Measurements from ENCODE around the gene SLC15A4.
"Not testable (repeated sequence)": the region's sequence is repeated elsewhere in the genome, so short reads cannot be mapped to it uniquely, and the experiment has no call there.

The SLC15A4 gene

DNA sequence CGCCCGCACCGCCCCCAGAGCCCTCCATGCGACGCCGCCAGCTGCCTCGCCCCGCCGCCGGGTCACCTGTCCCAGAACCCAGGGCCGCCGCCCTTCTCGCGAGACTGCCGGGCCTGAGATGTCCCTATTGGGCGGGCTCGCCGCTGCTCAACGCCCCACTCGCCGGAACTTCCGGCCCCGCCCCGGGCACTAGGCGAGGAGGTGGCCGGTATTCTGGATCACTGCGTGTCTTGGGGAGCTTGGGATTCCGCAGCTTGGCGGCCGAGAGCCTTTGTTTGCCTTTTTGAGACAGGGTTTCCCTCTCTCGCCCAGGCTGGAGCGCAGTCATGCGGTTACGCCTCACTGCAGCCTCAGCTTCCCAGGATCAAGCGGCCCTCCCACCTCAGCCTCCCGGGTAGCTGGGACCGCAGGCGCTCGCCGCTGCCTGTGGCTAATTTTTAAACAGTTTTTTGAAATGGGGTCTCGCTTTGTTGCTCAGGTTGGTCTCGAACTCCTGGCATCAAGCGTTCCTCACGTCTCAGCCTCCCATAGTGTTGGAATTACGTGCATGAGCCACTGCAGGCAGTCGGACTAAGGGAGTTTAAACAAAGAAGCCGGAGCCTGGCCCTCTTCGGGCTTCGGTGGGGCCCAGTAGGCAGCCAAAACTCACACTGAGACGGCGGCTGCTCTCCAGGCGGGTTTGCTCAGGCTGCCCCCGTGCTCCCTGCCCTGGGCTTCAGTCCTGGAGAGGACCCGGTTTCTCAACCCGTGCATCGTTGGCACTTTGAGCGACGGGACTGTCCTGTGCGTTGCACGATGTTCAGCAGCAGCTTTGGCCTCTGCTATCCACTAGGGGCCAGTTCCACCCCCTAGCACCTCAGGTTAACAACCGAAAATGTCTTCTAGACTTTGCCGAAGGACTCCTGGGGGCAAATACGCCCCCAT, at the start of gene SLC15A4:
TSS of gene SLC15A4 (minus strand) at position 43 of the 924 bp plus-strand sequence. CDS start at position 28, 15 bp downstream.
- peak; percentile 98 for DNase-seq (ENCODE audit: low spot score)

DNA sequence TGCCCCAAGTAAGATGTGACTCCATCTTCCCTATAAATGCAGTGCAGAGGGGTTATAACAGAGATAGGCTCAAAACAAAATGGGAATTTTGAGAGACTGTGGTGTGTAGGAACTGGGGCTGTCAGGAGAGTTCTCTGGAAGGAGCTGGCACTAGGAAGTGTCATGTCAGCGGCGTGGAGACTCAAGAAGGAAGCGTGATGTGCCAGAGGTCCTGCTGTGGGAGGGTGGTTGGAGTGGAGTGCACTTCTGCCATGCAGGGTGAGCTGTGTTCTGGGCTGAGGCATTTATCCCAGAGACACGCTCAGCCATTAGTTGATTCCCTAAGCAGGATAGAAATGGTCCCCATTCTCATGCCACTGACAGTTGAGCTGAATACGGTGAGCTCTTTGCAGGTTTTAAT, 48.5 kb upstream of the SLC15A4 start:
- no peak for DNase-seq (ENCODE audit: low spot score)

DNA sequence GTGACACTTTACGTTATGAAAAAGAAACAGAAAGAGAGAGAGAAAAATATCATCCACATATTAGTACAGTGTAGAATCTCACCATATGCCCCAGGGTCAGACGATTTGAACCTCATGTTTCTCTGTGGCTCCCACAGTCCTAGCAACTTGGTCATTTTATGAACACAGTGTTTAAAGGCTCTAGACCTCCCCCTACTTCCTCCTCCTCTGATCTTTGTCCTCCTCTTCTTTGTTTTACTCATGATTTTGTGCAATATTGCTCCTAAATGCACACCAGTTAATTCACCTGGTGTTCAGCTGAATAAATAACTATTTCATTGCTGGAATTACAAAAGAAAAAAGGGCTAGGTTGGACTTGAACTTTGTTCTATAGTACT, 47.7 kb upstream of the SLC15A4 start:
- DNase-seq (ENCODE audit: low spot score) = no peak

DNA sequence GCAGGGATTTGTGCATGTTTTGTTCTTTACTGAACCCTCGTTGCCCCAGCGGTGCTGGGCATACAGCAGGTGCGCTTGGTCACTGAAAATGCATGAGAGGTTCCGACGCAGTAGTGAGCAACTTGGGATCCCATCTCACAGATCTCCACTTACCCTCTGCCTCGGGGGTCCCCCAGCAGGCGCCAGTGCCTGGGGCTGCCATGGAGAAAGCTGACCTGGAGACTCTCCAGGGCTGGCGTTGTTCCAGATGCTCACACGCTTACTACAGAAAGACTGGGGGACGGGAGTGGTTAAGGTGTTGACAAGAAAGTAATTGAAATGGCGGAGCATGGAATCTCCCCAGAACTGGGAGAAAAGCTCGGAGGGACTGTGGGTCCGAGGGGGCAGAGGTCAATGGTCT, 43.7 kb upstream of the SLC15A4 start:
- no peak for DNase-seq (ENCODE audit: low spot score)

DNA sequence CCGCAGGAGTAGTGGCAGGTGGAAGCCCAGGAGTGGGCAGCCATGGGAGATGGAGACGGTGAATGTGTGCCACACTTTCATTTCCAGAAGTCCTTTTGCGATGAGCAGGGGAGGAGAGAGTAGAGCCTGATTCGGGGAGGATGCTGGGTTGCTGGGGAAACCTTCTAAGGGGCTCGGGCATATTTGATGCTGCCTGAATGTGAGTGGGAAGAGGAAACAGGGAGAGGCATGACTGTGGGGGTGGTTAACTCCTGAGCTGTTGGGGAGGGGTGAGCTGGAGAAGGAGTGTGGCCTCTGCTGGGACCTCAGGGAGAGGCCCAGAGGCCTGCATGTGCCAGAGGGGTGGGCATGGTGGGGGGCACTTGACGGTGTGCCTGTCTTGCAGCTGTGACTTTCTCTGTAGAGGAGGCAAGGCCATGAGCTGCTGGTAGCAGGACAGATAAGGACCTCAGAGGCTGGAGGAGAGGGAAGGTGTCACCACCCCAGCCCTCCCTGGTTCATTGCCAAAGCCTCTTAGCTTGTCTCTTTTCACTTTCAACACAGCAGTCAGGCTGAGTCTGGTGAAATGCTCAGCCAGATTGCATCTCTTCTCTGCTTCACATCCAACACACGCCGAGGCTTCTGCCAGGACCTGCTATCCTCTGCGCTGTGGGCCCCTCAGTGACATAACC, 40.9 kb upstream of the SLC15A4 start:
- DNase-seq (ENCODE audit: low spot score) = no peak

DNA sequence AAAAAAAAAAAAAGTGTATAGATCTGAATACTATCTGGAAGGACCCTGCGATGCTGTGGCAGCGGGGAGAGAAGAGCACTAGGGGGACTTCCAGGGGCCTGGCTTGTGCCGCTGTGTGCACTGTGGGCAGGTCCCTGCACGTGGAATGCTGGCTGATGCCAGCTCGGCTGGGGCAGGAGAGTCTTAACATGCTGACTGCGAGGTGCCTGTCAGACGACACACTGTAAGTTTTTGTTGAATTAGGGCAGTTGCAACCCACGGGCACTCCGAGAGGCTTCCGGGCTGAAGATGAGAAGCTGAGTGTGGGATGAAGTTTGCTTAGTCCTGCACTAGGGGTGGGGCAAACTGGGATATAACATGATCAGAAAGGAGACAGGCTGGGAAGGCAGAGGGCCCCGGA, 40.2 kb upstream of the SLC15A4 start:
- DNase-seq (ENCODE audit: low spot score) = no peak

DNA sequence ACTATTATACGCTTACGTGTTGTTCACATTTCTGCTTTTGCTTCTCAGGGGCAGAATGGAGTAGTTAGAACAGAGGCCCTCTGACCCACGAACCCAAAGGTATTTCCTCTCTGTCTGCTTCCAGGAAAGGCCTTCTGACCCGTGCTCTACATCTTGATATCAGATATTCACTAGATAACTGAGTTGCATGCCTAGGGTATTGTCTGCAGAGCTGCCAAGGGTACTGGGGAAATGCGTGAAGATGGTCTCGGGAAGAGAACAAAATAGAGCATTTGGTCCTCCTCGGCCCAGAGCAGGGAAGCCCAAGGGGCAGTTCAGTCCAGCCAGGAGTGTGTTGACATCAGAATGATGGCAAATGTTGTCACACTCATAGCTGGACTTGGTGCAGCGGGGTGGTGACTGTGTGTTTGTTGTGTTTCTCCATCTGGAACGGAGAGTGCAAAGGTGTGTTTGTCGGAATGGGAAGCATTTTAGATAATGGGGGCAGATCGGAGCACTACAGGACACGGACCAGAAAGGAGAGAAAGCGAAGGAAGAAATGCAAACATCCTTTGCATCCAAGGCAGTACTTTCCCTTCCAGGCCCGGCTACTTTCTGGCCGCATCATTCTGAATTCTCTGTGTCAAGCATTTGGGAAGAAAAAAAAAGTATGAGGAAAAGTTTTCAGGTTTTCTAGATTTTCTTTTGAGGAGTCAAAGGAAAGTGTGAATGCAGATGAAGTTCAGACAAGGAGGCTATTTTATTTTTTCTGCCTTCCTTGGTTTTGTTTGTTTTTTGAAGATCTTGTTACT, 37.7 kb upstream of the SLC15A4 start:
- no peak for DNase-seq (ENCODE audit: low spot score)

DNA sequence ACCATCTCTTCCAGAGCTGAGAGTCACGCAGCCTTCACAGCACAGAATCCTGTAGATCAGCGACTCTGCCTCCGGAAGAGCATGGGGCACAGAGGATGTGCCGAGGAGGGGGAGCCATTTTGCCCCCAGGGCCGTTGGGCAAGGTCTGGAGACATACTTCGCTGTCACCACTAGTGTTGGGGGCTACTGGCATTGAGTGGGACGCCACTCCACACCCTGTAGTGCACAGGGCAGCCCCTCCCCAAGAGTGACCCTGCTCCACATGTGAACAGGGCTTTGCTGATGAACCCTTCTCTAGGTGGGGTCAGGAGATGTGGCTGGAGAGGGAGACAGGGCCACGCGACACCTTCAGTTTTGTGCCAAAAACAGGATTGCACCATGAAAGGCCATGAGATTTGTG, 35.6 kb upstream of the SLC15A4 start:
- DNase-seq (ENCODE audit: low spot score) = no peak

DNA sequence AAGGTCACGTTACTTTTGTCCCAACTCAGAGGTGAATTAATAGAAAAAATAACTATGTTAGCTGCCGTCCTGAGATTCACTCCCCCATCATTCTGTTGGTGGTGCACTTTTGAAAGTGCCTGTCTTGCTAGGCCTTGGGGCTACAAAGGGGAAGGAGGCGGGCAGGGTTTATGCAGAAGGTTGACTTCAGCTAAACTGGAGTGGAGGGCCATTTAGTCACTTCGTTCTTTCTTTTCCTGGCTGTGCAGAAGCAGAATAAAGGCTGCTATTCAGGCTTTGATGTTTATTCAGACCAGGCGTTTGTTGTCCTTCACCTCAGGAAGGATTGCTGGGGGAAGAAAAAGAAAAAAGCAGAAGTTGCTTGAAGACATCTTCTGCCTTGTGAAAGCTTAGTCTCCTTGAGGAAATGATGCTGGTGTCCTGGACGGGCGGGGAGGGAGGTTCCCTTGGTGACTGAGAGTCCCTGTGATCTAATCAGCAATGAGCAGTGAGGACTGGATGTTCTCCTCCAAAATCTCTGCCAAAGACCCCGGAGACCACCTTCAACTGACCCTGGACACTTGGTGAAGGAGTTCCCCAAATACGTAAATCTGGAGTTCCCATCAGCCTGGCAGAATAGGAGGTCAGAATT, 33.5 kb upstream of the SLC15A4 start:
- DNase-seq (ENCODE audit: low spot score) = no peak

DNA sequence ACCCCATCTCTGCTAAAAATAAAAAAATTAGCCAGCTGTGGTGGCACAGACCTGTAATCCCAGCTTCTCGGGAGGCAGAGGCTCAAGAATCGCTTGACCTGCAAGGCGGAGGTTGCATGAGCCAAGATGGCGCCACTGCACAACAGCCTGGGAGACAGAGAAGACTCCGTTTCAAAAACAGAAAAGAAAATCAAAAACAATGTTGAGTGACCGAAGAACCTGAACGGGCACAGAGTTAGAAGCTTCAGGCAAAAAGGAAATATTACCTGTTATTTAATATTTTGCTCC, 33.0 kb upstream of the SLC15A4 start:
- no peak for DNase-seq (ENCODE audit: low spot score)

DNA sequence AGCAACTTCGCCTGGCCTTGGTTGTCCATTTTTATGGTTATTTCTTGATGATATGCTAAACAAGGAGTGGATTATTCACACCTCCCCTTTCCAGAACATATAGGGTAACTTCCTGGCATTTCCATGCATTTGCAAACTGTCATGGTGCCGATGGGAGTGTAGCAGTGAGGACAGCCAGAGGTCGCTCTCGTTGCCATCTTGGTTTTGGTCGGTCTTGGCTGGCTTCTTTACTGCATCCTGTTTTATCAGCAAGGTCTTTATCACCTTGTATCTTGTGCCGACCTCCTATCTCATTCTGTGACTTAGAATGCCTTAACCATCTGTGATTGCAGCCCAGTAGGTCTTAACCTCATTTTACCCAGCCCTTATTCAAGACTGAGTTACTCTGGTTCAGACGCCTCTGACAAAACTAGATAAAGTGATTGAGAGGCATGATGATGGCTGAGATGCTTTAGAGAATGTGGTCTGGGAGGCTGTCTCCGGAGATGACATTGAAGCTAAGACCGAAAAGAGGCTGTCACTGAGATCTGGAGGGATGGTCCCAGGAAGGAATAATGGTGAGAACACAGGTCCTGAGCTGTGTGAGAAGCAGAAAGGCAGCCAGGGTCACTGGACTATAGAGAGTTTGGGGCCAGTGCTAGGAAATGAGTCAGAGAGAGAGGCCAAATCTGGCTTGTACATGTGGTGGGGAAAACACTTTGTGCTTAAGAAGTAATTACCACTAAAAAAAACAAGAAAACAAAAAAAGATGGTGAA, 32.5 kb upstream of the SLC15A4 start:
- no peak for DNase-seq (ENCODE audit: low spot score)

DNA sequence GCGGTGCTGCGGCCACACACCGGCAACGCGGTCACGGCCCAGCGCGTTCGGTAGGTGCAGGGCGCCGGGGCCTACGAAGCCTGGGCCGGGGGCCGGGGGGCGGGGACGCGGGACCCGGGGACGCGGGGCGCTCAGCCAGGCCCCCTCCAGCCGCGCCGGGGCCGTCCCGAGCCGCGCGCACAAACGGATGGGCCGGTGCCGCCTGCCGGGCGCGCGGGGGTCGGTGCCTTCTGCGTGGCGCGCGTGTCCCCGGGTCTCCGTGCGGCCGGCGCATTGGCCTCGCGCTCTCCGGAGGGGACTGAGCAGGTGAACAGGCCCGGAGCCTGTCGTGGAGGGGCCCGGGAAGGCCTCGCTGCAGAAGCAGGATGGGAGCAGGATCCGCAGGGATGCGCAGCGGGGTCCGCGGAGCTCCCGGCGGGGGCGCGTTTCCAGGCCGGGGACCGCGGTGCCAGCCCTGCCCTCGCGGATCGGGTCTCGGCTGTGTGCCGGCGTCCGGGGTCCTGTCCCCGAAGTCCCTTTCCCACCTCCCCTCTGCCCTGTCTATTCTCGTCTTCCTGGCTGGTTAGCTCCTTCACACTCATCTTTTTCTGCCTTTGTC, 29.9 kb upstream of the SLC15A4 start:
- no peak for DNase-seq (ENCODE audit: low spot score)

DNA sequence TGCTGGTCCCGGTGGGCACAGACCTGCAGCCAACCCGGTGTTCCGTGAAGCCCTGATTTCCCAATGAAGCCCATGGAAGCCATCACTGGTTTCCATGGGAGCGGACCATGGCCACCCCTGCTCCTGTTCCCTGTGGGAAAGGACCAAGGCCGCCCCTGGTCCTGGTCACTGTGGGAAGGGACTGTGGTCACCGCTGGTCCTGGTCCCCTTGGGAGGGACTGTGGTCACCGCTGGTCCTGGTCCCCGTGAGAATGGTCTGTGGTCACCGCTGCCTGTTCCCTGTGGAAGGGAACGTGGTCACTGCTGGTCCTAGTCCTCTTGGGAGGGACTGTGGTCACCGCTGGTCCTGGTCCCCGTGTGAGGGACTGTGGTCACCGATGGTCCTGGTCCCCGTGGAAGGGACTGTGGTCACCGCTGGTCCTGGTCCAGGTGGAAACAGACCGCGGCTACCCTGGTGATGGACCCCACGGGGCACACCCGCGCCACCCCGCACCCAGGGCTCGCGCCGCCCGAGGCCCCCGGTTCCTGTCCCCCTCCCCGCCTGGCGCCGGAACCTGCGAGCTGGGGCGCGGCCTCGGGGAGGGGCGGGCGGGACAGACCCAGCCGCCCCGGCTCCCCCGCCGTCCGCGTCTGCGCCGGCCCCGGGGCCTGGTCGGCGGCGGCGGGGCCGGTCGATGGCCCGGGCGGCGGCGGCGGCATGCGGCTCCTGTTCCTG, 29.3 kb upstream of the SLC15A4 start, which contains the start of gene GLT1D1:
TSS of gene GLT1D1 (plus strand) at position 594 of the 715 bp plus-strand sequence. CDS start at position 698, 104 bp downstream.
- DNase-seq (ENCODE audit: low spot score) = no peak

DNA sequence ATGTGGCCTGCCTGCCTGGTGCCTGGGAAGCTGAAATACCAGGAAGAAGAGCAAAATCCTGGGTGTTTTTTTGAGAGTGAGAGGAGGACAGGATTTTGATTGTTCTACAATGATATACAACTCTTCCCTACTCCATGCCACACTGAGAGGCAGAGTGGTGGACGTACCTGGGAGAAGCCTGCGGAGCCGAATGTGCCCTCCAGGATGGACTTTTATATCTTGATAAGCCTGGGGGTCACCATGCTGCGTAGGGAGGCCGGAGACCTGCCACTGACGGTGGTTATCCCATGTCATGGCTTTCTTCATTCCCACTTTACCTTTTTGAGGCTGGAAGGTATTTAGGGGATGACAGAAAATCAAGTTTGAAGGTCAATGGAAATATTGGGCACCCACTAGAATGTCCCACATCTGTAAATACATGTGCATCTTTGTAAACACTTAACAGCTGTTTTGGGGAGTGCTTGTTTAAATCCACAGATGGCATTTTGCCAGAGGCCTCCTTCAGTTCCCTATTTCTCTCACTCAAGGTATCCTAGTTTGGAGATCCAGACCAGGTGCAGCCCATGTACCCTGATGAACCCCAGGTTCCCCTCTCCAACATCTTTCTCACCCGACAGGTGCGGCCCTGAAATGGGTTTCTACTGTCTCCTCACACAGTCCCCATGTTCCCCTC, 28.4 kb upstream of the SLC15A4 start:
- no peak for DNase-seq (ENCODE audit: low spot score)

DNA sequence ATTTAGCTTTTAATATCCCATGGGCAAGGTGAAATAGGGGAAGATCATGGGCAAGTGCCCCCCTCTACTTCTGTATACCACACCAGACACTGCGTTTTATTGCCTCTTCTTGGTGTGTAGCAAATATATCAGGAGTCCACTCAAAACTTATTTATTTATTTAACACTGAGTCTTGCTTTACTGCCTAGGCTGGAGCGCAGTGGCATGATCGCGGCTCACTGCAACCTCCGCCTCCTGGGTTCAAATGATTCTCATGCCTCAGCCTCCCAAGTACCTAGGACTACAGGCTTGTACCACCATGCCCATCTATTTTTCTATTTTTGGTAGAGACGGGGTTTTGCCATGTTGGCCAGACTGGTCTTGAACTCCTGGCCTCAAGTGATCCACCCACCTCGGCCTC, 27.7 kb upstream of the SLC15A4 start:
- not testable (repeated sequence) for DNase-seq (ENCODE audit: low spot score)

DNA sequence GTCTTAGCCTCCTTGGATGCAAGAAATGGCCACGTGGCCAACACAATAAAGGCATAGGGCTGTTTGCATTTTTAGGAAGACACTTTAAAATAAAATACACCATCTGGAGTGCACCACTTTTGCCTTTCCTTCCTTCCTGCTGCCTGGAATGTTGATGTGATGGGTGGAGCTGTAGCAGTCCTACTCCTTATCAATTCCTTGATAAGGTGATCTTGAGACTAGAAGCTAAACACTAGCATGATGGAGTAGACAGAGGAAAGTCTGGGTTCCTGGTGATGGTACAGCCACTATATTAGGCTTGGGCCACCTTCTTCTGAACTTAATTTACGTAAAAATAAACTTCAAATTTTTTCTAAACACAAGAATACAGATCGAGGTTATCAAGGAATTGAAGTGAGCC, 26.6 kb upstream of the SLC15A4 start:
- DNase-seq (ENCODE audit: low spot score) = no peak

DNA sequence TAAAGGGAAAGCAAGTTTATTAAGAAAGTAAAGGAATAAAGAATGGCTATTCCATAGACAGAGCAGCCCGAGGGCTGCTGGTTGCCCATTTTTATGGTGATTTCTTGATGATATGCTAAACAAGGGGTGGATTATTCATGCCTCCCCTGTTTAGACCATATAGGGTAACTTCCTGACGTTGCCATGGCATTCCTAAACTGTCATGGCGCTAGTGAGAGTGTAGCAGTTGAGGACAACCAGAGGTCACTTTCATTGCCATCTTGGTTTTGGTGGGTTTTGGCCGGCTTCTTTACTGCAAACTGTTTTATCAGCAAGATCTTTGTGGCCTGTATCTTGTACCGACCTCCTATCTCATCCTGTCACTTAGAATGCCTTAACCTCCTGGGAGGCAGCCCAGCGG, 26.0 kb upstream of the SLC15A4 start:
- not testable (repeated sequence) for DNase-seq (ENCODE audit: low spot score)

DNA sequence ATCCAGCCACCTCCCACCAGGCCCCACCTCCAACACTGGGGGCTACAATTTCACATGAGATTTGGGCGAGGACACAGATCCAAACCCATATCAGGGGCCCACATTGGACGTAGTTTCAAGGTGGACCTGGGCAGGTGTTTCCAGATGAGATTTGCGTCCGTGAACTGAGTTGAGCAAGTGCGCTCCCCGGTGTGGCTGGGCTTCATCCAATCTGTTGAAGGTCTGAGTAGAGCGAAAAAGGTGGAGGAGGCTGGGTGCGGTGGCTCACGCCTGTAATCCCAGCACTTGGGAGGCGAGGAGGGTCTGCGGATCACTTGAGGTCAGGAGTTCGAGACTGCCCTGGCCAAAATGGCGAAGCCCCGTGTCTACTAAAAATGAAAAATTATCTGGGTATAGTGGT, 24.6 kb upstream of the SLC15A4 start:
- DNase-seq (ENCODE audit: low spot score) = no peak

DNA sequence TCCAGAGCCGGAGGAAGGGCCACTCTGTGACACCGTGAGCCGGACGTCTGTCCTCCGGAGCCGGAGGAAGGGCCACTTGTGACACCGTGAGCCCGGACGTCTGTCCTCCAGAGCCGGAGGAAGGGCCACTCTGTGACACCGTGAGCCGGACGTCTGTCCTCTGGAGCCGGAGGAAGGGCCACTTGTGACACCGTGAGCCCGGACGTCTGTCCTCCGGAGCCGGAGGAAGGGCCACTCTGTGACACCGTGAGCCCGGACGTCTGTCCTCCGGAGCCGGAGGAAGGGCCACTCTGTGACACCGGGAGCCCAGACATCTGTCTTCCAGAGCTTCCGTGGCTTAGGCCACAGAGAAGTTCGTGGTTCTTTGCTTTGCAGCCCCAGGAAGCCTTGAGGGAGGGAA, 22.9 kb upstream of the SLC15A4 start:
- DNase-seq (ENCODE audit: low spot score) = not testable (repeated sequence)

Measured in AG08395 (cell line).